CD4-positive, alpha-beta T cell treated with Interleukin-15 for 4 hours (primary cell): ENCODE results near the gene PPM1F.

Experiments
- DNase-seq: peaks from one replicate; pipeline ENCODE4 v3.0.0-alpha.2; 2020; ENCODE audit warnings: low spot score

The PPM1F gene, protein sequence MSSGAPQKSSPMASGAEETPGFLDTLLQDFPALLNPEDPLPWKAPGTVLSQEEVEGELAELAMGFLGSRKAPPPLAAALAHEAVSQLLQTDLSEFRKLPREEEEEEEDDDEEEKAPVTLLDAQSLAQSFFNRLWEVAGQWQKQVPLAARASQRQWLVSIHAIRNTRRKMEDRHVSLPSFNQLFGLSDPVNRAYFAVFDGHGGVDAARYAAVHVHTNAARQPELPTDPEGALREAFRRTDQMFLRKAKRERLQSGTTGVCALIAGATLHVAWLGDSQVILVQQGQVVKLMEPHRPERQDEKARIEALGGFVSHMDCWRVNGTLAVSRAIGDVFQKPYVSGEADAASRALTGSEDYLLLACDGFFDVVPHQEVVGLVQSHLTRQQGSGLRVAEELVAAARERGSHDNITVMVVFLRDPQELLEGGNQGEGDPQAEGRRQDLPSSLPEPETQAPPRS

DNA sequence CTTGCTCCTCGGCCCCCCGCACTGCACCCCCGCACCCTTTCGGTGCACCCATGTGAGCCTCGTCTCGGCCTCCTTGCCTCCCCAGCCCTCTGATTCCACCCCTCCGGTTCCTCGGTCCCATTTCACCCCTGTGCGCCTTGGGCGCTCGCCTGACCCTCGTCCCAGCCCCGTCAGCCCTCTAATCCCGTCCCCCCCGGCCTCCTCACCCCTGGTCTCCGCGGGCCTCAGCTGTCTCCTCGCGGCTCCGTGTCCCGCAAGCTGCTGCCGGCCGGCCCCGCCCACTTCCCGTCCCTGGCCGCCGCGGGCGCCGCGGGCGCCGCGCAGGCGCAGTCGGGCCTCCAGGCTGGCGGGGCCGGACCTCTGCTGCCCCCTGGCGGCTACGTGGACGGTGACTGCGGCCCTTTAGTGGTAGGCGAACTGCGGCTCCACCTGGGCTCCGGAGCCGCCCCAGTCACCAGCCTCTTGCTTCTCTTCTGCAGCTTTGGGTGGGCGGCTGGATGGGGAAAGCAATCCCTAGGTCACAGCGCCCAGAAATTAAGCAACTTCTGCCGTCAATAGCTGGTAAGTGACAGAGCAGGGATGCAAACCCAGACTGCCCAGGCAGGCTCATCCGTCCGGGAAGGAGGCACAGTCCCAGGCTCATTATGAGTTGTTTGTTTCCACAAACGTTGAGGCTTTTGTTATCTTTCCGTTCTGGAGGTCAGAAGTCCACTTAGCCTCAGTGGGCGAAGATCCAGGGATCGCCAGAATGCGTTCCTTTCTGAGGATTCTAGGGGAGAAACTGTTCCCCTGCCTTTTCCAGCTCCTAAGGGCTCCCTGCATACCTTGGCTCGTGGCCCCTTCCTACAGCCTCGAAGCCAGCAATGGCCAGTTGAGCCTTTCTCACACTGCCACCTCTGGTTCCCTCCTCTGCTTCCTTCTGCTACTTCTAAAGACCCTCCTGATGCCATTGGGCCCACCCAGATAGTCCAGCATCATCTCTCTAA lies at the start of gene PPM1F:
Gene PPM1F (minus strand): TSS at position 263 of the 986 bp plus-strand sequence. CDS start 6,800 bp downstream, outside the sequence.
- DNase-seq: peak; percentile 89

DNA sequence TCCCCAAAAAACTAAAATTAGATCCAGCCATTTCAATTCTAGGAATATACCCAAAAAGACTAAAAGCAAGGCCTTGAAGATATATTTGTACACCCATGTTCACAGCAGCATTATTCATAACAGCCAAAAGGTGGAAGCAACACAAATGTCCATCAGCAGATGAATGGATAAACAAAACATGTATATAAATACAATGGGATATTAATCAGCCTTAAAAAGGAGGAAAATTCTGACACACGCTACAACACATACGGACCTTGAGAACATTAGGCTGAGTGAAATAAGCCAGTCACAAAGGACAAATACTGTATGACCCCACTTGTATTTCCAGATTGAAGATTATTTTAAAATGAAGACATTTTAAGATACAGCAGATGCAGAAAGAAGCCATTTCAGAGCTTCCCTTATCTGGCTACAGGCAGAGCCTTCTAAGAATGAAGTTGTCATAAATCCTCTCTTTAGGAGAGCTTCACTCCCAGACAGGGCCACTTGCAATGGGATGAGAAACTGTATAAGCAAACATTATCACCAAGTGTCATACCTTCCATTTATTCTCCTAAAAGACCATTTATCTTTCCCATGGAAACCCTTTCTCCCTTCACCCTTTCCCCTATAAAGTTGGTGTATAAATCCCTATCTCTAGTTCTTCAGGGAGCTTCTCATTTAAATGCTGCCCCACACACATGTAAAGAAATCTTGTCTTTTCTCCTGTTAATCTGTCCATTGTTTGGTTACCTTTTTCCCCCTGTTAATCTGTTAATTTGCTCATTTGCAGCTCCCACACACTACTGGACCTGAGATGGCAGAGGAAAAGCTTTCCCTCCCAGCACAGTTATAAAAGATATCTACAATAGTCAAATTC lies 49.2 kb upstream of the PPM1F start:
- DNase-seq: no peak

DNA sequence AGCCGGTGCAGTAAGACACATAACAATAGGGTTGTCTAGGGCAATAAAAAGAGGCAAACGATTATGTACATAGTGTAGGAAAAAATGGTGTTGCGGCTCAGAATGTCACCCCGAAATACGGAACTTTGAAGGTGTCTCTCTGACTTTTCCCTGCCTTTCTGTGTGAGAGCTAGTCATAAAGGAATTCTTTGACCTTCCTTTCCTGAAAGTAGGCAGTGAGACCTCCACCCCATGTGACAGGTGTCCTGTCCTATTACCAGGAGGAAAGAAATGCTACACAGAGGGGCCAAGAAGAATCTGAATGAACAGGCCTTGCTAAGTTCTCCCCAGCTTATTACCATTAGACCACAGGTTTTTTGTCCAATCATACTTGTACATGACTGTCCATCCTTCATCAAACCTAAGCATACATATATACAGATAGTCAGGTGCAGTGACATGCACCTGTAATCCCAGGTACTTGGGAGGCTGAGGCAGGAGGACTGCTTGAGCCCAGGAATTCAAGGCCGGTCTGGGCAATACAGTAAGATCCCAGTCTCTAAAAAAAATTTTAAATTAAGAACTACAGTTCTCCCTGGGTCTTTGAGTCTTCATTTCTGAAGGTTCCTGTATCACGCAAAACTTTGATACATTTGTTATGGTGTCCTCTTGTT lies 46.1 kb upstream of the PPM1F start:
- no peak for DNase-seq

DNA sequence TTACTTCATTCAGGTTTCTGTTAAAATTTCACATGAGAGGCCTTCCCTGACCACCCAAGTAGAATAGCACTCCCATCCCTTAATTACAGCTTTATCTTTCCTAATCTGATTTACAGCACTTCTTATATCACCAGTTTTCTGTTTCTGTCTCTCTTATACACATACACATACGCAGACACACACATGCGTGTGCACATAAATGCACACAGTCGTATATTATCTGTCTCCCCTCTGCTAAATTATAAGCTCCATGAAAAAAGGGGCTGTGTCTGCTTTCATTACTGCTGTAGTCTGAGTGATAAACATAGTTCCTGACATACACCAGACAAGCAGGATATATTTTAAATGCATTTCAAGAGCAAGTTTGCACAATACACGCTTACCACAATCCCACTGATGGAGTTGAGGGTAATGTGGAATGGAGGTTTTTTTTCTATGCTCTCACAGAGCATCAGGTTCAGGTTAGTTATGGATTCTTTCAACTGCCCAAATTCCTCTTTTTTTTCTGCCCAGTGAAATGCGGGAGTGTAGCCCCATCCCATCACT lies 43.6 kb upstream of the PPM1F start:
- DNase-seq: no peak

DNA sequence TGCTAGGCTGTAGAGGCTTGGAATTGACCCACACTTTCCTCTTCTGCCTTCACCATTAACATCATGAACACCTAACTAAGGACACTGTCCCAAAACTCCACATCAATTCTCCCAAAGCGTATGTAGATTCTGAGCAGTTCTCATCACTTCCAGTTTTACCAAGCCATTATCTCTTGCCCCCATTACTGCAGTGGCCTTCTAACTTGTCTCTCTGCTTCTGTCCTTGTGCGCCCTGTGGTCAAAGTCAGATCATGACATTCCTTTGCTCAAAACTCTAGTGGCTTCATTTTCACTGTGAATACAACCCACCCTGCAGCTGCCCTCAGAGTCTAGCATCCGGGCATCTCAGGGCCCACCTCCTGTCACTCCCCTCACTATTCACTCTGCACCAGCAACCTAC lies 43.0 kb upstream of the PPM1F start:
- DNase-seq: no peak

DNA sequence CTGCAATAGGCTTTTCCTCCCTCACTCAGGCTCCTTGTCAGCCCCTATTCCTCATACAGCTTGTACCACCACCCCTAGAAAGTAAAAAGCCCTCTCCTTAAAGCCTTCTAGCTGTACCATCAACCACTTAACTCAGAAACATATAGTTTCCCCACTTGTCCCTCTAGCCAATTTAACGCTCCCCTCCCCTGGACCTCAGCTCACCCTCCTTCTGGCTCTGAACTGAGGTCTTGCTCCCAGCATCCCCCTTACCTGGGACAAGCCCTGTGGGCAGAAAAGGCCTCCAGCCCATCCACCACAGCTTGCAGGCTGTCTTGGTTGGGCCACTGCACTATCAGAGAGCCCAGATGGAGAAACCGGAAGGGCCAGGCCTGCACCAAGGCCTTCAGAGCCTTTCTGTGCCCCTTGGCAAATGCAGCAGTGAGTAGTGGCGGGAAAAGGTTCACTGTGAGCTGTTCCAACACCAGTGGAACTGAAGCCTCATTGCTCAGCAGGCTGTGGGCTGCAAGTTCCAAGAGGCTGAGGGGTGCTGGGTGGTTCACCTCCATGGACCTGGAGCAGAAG lies 42.3 kb upstream of the PPM1F start:
- DNase-seq: no peak

DNA sequence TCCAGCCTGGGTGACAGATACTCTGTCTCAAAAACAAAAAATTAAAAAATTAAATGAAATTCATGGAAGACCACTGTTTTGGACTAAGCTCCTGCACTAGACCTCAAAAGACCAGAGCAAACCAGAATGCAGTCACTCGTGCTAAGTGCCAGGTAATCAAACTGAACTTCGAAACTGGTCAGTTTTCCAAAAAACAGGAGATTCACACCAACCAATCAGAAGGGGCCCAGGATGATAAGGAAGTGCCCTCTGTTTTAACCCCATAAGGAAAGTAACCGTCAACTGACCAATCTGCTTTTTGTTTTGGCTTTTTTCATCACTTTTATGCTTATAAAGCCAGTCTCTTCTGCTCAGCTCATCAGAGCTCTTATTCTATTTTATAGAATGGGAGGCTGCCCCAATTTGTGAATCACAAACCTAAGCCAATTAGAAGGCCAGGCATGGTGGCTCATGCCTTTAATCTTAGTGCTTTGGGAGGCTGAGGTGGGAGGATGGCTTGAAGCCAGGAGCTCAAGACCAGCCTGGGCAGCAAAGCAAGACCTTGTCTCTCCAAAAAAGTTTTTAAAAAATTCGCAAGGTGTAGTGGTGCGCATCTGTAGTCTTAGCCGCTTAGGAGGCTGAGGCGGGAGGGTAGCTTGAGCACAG lies 40.1 kb upstream of the PPM1F start:
- DNase-seq: no peak

DNA sequence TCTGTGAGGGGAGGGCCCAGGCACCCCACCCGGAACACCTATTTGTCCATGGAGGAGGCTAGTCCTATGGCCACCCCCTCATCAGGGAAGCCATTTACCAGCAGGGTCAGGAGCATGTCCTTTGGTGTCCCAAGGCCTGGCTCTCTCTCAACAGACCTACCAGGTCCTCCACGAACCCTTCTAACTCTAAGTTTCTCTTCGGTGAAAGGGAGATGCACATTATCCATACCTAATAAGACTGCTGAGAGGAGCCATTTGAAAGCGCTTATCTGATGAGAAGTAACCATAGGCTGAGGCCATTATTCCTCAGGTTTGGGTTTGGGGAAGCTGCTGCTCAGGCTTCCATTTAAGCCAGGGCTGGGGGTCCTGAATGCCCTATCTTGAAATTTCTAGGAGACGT lies 39.1 kb upstream of the PPM1F start:
- no peak for DNase-seq

DNA sequence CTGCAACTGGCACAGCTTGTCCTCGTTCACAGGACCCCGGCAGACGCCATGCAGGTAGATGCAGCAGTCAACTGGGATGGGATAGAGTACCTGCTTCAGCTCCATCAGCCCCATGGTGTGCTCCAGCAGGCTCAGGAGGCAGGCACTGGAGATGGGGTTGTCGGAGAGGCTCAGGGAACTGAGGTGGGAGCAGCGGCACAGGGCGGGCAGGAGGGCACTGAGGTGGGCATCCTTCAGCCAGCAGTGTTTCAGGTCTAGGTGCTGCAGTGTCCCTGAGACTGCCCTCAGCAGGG lies 38.6 kb upstream of the PPM1F start:
- no peak for DNase-seq

DNA sequence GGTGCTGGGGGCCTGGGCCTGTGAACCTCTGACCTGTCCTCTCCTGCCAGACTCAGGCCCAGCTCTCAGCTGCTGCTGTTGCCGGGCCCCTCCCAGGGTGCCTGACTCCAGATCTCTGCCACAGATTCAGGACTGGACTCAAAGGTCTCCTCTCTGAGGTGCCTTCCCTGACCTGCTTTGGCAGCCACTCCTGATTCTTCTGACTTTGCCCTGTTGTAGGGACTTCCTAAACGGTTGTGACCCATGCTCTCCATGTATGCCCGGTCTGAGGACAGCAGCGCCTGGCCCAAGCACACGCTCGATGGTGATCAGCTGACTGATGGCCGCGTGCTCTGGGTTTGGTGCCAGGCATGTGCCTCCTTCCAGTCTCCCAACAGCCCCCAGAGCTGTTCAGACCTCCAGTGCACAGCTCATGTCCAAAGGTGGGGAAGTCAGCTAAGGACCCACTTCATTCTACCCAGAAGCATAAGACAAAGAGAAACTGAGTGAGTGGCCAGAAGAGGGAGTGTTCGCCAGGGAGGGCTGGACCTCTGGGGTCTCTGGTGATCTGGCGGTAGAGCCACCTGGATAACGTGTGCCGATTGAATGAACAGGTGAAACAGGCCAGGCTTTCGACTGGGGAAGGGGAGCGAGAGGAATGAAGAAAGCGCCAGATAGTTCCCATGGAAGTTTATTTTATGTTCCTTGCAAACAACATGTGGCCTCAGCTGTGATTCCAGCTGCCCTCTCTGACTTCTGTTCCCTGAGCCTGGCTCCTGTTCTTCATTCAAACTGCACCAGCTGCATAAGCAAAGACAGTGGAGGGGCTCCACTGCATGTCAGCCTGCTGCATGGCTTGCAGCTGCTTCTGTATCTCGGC lies 38.0 kb upstream of the PPM1F start:
- no peak for DNase-seq

DNA sequence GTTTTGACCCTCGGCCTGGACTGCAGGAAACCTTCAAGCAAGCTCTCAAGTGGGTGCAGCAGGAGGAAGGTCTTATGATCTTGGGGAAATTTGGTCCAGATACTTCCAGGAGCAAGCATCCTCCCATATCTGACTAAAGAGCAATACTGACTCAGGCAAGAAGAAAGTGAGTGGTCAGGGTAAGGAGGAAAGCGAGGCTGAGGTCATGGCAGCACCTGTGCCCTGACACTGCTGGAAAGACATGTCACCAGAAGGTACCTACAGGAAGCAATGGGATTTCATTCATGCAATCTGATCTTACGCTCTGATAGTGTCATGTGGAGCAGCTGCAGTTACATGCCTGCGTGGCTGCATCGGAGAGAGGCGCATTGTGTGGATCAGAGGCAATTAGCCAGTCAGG lies 36.4 kb upstream of the PPM1F start:
- no peak for DNase-seq

DNA sequence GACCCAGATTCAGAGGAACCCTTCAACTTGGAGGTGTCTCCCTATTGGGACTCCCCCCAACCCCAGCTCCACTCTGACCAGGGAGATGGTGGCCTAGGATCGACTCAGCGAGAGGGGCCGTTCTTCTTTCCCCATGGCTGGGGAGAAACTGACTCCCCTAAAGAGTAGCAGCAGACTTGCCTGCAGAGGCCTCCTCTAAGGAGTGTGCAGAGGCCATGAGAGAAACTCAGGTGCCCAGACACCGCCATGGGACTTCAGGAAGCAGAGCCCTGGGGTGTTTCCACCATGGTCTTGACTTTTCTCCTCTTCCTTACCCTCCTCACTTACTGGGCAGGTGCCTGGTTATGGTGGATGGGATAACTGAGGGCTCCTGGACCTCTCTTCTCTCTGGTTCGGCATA lies 32.6 kb upstream of the PPM1F start:
- no peak for DNase-seq

DNA sequence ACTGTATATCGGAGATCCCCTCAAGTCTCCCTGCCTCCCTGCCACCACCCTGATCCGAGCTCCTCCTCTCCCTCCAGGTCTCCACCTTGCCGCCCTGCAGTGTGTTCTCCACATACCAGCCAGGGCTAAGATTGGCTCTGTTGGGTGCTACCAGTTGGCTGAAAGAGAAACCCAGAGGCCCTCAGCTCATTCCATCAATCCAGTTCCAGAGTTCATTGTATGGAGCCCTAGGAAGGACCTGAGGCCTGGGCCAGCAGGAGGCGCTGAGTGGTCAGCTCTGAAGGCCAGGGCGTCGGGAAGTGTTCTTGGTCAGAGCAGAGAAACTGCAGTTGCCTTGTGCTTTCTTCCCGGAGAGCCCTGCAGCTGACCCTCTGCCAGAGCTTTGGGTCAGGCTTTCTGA lies 32.1 kb upstream of the PPM1F start:
- DNase-seq: no peak

DNA sequence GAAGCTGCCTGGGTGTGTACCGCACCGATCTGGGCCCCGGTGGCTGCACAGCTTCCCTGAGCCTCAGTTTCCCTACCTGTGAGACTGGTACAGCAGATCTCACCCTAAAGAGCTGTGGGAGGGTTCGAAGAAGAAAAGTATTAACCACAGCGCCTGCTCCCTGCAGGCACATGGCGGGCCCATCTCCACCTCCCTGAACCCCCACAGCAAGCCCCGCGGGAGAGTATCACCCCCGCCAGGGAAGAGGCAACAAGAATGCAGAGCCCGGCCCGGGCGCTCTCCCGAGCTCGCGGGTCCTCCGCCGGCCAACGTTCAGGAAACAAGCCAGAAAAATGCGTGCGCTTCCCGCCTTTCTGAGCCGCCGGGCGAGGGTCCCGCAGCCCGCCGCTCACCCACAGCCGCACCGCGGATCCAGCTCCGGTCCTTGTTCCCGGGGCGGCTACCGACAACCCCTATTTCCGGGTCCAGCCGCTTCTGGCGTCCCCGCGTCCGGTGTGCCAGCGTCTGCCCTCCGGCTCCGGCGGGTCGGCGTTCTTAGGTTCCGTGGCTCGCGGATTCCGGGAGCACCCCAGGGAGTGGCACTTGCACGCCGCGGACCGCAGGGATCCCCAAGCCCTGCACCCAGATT lies 29.8 kb upstream of the PPM1F start, which contains the start of gene TOP3B:
Gene TOP3B (minus strand): TSS at position 450 of the 628 bp plus-strand sequence. CDS start 7,078 bp downstream, outside the sequence.
- DNase-seq: peak; percentile 79

DNA sequence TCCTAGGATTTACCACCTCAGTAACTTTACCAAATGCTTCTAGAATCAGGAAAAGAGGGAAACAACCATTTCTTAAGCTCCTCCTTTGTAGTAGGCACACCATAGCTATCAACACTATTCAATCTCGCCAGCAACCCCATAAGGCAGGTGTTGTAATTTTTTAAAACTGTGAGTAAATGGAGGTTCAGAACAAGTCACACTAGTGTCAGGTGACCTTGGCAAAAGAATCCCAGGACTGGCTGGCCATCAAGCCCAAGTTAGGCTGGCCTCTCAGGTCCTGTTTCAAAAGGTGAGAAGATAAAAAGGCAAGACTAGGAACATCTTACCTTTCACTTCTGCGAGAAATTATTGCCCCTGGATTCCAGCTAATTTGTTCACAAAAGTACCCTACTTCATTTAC lies 29.2 kb upstream of the PPM1F start:
- no peak for DNase-seq

DNA sequence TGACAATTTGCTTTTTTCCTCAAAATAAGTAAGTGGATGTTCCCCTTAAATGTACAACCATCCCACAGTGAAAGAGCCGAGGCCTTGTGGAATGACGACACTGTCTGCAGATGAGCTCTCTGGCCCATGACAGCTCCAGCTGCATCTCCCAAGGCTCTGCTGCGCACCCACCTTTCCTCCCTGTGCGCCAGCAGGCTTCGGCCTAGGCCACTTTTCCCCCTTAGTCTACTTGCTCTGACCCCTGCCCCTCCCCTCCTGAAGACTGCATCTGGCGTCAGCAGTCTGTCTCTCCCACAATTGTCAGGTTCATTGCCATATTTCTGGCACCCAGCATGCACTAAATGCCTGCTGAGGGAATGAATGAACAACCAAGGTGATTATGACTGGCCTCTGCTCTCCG lies 27.9 kb upstream of the PPM1F start:
- no peak for DNase-seq

DNA sequence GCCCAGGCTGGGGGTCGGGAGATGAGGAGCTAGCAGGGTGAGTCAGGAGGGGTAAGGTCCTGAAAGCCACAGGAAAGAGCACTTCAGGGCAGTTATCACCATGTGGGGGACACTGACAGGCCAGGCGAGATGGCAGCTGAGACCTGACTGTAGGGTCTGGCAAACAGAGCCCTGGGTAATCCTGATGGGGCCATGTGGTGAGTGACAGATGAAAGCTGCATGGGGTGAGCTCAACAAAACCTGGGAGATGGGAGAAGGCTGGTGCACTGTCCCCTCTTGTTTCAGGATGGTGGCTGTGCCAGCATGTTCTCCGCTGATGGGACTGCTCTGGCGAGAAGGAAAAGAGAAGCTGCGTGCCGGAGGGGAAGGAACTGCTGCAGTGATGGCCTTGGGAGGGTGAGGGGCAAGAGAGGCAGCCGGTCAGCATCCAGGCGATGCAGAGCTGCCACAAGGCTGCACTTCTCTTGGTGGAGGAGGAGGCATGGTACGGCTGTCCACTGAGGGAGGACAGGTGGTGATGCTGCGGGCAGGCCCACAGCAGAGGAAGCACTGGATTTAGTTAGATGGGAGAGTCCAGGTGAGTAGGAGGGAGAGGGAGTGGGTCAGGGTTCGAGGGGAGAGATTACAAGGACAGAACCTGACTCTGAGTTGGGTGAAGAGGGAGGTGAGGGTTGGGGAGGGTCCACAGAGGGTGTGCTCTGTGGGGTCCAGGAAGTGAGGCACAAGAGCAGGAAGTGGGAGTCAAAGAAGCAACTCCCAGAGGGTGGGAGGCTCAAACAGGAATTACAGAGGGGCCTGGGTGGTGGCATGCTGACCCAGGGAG lies 26.1 kb upstream of the PPM1F start:
- DNase-seq: no peak

DNA sequence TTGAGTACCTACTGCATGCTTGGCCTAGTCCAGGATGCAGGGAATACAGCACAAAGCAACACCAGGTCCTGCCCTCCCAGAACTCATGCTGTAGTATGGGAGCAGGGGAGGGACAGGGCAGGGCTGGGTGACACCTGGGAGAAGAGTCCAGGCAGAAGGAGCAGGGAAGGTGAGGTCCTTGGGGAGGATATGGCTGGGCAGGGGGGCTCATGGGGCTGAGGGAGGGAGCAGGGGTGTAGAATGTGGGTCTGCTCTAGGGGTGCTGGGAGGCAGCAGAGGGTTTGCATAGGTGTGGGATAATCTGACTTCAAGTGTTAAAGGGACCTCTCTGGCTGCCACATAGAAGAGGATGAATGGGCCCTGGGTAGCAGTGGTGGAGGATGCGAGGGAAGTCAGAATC lies 25.2 kb upstream of the PPM1F start:
- no peak for DNase-seq
